ENCODE results near the gene ZNF420.

Gene ZNF420

DNA sequence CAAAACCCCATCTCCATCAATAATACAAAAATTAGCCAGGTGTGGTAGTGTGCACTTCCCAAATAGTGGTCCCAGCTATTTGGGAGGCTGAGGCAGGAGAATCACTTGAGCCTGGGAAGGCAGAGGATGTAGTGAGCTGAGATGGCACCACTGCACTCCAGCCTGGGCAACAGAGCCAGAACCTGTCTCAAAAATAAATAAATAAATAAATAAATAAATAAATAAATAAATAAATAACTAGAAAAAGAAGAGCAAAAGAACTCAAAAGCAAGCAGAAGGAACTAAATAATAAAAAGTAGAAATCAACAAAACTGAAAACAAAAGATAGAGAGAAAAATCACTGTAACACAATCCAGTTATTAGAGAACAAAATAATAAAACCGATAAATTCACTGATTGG lies 81.9 kb downstream of the ZNF420 start:
- DNase-seq = no peak

DNA sequence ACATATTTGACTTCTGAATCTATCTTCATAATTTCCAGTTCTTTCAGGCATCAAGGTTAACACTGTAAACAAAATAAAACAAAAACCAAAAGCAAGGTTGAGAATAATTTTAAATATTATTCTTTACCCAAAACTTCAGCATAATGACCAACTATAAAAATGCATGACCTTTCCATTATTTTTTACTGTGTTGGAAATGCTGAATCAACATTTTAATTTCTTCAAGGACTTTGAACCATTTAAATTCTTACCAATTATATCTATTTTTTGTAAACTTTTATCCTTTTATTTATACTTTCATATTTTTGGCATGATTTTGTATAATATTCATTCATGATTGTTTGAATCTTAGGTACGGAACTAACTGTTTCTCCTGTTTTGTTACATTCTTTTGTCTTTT lies 87.4 kb downstream of the ZNF420 start:
- no peak for DNase-seq

DNA sequence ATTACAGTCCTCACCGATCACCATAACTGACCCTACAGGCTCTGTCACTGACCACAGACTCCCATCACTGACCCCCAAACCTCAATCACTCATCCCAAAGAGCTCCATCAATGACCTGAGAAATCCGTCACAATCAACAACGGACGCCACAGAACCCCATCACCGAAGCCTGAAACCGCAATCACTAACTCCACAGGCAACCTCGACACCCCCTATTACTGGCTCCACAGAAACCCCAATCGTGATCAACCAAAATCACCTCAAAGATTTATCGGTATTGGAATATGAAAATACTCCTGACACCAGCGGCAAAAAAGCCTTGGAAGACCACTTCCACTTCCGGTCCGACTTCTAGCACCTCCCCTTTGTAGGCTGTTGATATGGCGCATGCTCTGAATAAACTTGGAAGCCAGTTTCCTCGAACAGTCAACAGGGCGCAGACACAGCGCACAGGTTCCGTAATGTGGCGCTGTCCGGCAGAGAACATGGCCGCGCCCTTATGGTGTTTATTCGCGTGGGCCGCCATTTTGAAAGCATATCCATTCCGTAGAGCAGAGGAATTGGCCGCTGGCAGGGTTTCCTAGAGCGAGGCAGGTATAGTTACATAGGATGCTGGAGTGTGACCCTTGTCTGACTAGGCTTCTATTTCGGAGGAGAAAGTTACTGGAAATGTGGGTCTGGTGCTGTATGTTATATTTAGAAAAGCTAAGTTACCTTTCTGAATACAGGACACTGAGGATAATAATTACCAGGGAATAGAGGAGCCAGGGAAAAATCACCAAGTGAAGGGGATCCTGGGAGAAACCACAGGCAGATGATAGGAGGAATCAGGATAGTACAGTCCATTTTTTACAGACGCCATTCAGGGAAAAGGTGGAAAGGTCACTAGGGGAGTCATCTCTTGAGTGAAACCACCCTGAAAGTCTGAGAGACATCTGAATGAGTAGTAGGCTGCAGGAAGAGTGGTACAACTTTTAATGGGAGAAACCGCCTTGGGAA lies 94.4 kb downstream of the ZNF420 start, which contains the start of gene ZNF585A:
TSS of gene ZNF585A (minus strand) at position 328 of the 999 bp plus-strand sequence. CDS start 2,785 bp downstream, outside the sequence.
- peak; percentile 92 for DNase-seq
